Measurements from ENCODE around the gene ARIH2. TPM values are rescaled to one million over a fixed set of nuclear protein-coding genes. Genes with fewer than 3 reads are reported as not detected.
"Not testable (repeated sequence)": the region's sequence is repeated elsewhere in the genome, so short reads cannot be mapped to it uniquely, and the experiment has no call there.

Gene ARIH2
- total RNA-seq, 1 donor from 2014 or later, result 82.3 TPM

GRCh38 chr3:48897460-48898376, 20.9 kb upstream of the ARIH2 start:
- peak overlapping the region; percentile 56 to 86 for H3K27ac ChIP-seq
- no peak for TF ChIP-seq CTCF (IDR thresholded peaks at IDR 0.05)
- intact Hi-C loops (cut with DNase I), result loop anchor here (1.0 to 5.0 kb wide), 3 partner anchors 22 to 110 kb away; partner anchors contain the start of genes PRKAR2A and WDR6
- no peaks in the 10 kb centered on the region for H3K9me3 ChIP-seq
- peaks cover 5 to 13% of the 10 kb centered on the region in 2 donors for H3K4me1 ChIP-seq
- peak overlapping the region; percentile 74 to 80 for H3K4me3 ChIP-seq
- H3K36me3 ChIP-seq, result no peaks in the 10 kb centered on the region
- no peaks in the 10 kb centered on the region for H3K27me3 ChIP-seq
- no peak for DNase-seq (ENCODE audit: low spot score in 2 of 2)

DNA sequence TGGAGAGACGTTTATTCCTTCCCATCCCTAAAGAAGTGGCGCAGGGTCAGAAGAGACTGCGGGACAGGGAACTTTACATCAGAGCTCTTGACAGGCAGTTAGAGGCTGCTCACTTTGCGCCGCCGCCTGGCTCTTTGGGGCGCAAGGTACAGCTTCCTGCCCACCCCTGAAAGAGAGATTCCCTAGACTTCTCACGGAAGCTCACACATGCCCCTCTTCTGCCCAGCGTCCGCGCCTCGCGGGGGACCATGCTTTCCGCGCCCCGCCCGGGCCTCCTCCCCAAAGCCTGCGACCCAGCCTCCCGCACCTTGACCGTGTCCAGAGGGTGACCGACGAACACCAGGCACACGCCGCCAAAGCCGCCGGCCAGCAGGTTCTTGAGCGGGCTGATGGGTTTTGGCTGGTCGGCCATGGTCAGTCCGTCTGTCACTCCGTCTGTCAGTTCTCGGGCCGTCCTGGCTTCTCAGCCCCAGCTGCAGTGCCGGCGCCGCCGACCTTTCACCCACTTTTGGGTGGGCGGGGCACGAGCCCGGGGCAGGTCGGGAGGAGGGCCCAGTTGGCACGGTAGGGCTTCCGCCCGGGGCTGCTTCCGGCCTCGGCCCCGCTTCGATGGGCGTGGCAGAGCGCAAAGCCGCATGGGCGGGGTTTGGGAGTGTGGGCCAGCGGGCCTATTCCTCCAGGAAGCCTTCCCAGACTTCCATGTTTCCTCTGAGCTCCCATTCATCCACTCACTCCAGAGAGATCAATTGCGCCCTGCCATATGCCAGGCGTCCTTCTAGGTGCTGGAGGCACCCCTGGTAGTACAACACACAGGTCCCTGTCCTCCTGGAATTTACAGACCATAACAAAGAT, 20.0 kb upstream of the ARIH2 start, which contains the start of gene SLC25A20:
TSS of gene SLC25A20 (minus strand) at position 500 of the 852 bp plus-strand sequence. CDS start at position 412, 88 bp downstream.
- peaks cover 5 to 13% of the 10 kb centered on the region in 2 donors for H3K4me1 ChIP-seq
- peak within 1 kb of the TSS; percentile 74 to 80 for H3K4me3 ChIP-seq
- peak; percentile 51 to 95 for DNase-seq (ENCODE audit: low spot score in 2 of 2)
- intact Hi-C loops (cut with DNase I), result loop anchor here (1.0 to 5.0 kb wide), 3 partner anchors 21 to 109 kb away; partner anchors contain the start of genes PRKAR2A and WDR6
- H3K9me3 ChIP-seq, result no peaks in the 10 kb centered on the region
- TF ChIP-seq CTCF (IDR thresholded peaks at IDR 0.05), result no peak
- no peaks in the 10 kb centered on the region for H3K27me3 ChIP-seq
- H3K36me3 ChIP-seq, result no peaks in the 10 kb centered on the region
- H3K27ac ChIP-seq, result peak within 1 kb of the TSS; percentile 56 to 86

- no peak for TF ChIP-seq CTCF (IDR thresholded peaks at IDR 0.05)
- intact Hi-C loops (cut with DNase I), result loop anchor here (5.0 kb wide), 1 partner anchor 52 kb away; the partner anchor contains the start of gene PRKAR2A
- peak overlapping the region; percentile 56 to 86 for H3K27ac ChIP-seq
These were observed 19.4 kb upstream of the ARIH2 start for GRCh38 chr3:48899273-48899672.

GRCh38 chr3:48907026-48907425, 11.6 kb upstream of the ARIH2 start:
- H3K27me3 ChIP-seq; H3K36me3 ChIP-seq; H3K27ac ChIP-seq; H3K9me3 ChIP-seq; intact Hi-C loops (cut with DNase I); DNase-seq (ENCODE audit: low spot score in 2 of 2); H3K4me1 ChIP-seq; H3K4me3 ChIP-seq: not testable (repeated sequence)

More at GRCh38 chr3:48899273-48899672, 19.4 kb upstream of the ARIH2 start:
- H3K4me1 ChIP-seq, result peaks cover 5 to 13% of the 10 kb centered on the region in 2 donors
- H3K4me3 ChIP-seq, result peak overlapping the region; percentile 74 to 80
- H3K27me3 ChIP-seq, result no peaks in the 10 kb centered on the region
- no peaks in the 10 kb centered on the region for H3K36me3 ChIP-seq
- DNase-seq (ENCODE audit: low spot score in 2 of 2), result no peak
- H3K9me3 ChIP-seq, result no peaks in the 10 kb centered on the region

- H3K9me3 ChIP-seq, result no peaks in the 10 kb centered on the region
- H3K4me1 ChIP-seq, result peaks cover 0 to 4% of the 10 kb centered on the region in 2 donors
- H3K36me3 ChIP-seq, result no peaks in the 10 kb centered on the region
- no peak overlapping the region for H3K27ac ChIP-seq
- no peaks in the 10 kb centered on the region for H3K27me3 ChIP-seq
- no peak overlapping the region for H3K4me3 ChIP-seq
- DNase-seq (ENCODE audit: low spot score in 2 of 2), result no peak
- no peak for TF ChIP-seq CTCF (IDR thresholded peaks at IDR 0.05)
- intact Hi-C loops (cut with DNase I), result loop anchor here (5.0 kb wide), 3 partner anchors 92 to 217 kb away; partner anchors contain the start of genes IP6K2, LAMB2 and WDR6
These were observed 3.3 kb upstream of the ARIH2 start for GRCh38 chr3:48915296-48915695.

All from ascending aorta (tissue), 2 donors.